GM21723 (cell line): ENCODE data around the gene SCP2.

Source experiments
- ATAC-seq: cut with Tn5 transposase; IDR thresholded peaks from one replicate; pipeline ENCODE4 v1.9.1; 2021; ENCODE audit warnings: mild to moderate bottlenecking, moderate library complexity; ENCODE audit not compliant: unreplicated experiment

Gene SCP2

GRCh38 chr1:53093778-53094532, 166.9 kb downstream of the SCP2 start:
- ATAC-seq: no peak

GRCh38 chr1:53094533-53094919, 167.4 kb downstream of the SCP2 start:
- no peak for ATAC-seq
